Smooth muscle cell (in vitro differentiated cells): ENCODE measurements around the gene SUGCT. TPM values are rescaled to one million over a fixed set of nuclear protein-coding genes. Genes with fewer than 3 reads are reported as not detected.

Source experiments
- DNase-seq: peaks from one replicate; lab custom pipeline; 2025; ENCODE audit not compliant: unreplicated experiment; lab: John Stamatoyannopoulos, UW
- H2AFZ ChIP-seq: fragments of 200-600 bp; sonication (generic); 2 replicates; pipeline ENCODE4 v1.6.0; 2016; ENCODE audit warnings: antibody characterized with exemption, low read depth, mild to moderate bottlenecking
- H3F3A ChIP-seq: fragments of 200-600 bp; sonication (generic); 2 replicates; pipeline ENCODE4 v1.6.0; 2017; ENCODE audit warnings: antibody characterized with exemption, low read depth
- H3K27ac ChIP-seq: fragments of 200-600 bp; sonication (generic); 2 replicates; pipeline ENCODE4 v1.5.1; 2016; ENCODE audit warnings: low read depth, mild to moderate bottlenecking
- H3K27me3 ChIP-seq: fragments of 200-600 bp; sonication (generic); 2 replicates; pipeline ENCODE4 v1.6.1; 2016; ENCODE audit warnings: low read depth, mild to moderate bottlenecking
- H3K36me3 ChIP-seq: fragments of 200-600 bp; sonication (generic); 2 replicates; pipeline ENCODE4 v1.5.1; 2016; ENCODE audit warnings: low read depth
- H3K4me1 ChIP-seq: fragments of 200-600 bp; sonication (generic); 2 replicates; pipeline ENCODE4 v1.5.1; 2016; ENCODE audit warnings: low read depth
- H3K4me2 ChIP-seq: fragments of 200-600 bp; sonication (generic); 2 replicates; pipeline ENCODE4 v1.6.0; 2016; ENCODE audit warnings: mild to moderate bottlenecking
- H3K4me3 ChIP-seq: fragments of 200-600 bp; sonication (generic); 2 replicates; pipeline ENCODE4 v1.5.1; 2016; ENCODE audit warnings: mild to moderate bottlenecking
- H3K79me2 ChIP-seq: fragments of 200-600 bp; sonication (generic); 2 replicates; pipeline ENCODE4 v1.6.0; 2016; ENCODE audit warnings: low read depth, mild to moderate bottlenecking
- H3K9ac ChIP-seq: fragments of 200-600 bp; sonication (generic); 2 replicates; pipeline ENCODE4 v1.6.0; 2016; ENCODE audit warnings: low read depth
- H3K9me3 ChIP-seq: fragments of 200-600 bp; sonication (generic); replicated peaks from 2 replicates; pipeline ENCODE4 v1.5.1; 2016; ENCODE audit warnings: low read depth
- H4K20me1 ChIP-seq: fragments of 200-600 bp; sonication (generic); 2 replicates; pipeline ENCODE4 v1.6.0; 2016; ENCODE audit warnings: low read depth
- WGBS: methylation state at CpG from one replicate; pipeline ENCODE4 v1.1.7; 2016; ENCODE audit warnings: low lambda C conversion rate; 5-methylcytosine and 5-hydroxymethylcytosine counted together
- polyA plus RNA-seq: library from polyadenylated mRNA; unstranded; fragments of >200 nt; fragmentation: Nextera tagmentation; extraction: Ambion mirVana; gene quantifications from 2 replicates; pipeline ENCODE4 v1.2.1, GENCODE V29; 2016
- total RNA-seq: library from RNA; depleted of rRNA; stranded (reverse); fragments of >200 nt; gene quantifications from 2 replicates; pipeline ENCODE4 v1.2.3, GENCODE V29; 2014
- TF ChIP-seq, protein P1 (sequence below): fragments of 200-600 bp; sonication (generic); IDR thresholded peaks from 2 replicates; pipeline ENCODE4 v1.5.1; 2017; ENCODE audit warnings: borderline replicate concordance, mild to moderate bottlenecking, antibody characterized with exemption; ENCODE audit not compliant: insufficient read depth, poor library complexity, severe bottlenecking

The SUGCT gene
- total and polyA plus RNA-seq, 2 experiments from 2014 or later = 16.9 to 65.8 TPM

DNA sequence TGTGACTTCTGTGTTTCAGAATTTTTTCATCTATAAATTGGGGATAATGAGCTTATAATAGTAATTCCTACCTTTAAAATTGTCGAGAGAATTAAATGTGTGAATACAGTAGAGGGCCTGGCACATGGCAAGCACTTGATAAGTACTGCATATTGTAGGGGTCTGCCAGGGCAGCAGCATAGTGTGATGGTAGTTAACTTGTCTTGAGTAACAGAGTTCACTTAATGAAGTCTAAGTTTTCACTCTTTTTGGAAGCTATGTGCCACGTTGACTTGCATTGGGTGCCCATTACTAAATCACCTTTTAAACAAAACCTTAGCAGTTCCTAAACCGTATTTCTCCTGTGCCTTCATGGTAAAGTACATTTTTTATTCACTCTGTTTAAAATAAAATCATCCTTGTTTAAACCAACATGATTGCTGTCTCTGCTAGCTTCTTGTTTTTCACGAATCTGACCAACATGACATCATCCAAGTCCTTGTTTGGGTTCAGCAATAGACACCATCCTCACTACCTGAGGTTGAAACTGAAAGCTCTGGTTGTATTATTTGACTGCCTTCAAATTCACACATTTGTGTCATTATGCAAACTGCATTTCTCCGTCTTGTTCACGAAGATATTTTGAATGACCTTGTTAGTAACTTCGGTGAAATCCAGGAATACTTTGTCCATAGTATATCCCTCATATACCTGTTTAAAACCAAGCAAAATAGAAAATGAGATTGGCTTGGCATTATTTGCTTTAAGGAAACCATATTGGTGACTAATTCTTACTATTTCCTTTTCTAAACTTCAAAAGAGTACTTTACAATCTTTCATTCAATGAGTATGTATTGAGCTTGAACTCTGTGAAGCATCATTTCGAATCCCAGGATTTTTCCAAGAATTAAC is 340.2 kb downstream of the SUGCT start:
- no peak for DNase-seq
- Histone ChIP-seq H3K79me2 (no peaks in the 10 kb centered on the region), H3K4me3 (no peak overlapping the region), H3K9me3 (no peaks in the 10 kb centered on the region), H3K4me2 (no peak overlapping the region), H3K36me3 (no peaks in the 10 kb centered on the region), H3K9ac (no peak overlapping the region), H4K20me1 (no peaks in the 10 kb centered on the region), H3K4me1 (no peaks in the 10 kb centered on the region), H2AFZ (no peak overlapping the region), H3K27ac (no peak overlapping the region), H3F3A (peaks cover 3% of the 10 kb centered on the region), H3K27me3 (no peaks in the 10 kb centered on the region)
- TF ChIP-seq, protein P1, sequence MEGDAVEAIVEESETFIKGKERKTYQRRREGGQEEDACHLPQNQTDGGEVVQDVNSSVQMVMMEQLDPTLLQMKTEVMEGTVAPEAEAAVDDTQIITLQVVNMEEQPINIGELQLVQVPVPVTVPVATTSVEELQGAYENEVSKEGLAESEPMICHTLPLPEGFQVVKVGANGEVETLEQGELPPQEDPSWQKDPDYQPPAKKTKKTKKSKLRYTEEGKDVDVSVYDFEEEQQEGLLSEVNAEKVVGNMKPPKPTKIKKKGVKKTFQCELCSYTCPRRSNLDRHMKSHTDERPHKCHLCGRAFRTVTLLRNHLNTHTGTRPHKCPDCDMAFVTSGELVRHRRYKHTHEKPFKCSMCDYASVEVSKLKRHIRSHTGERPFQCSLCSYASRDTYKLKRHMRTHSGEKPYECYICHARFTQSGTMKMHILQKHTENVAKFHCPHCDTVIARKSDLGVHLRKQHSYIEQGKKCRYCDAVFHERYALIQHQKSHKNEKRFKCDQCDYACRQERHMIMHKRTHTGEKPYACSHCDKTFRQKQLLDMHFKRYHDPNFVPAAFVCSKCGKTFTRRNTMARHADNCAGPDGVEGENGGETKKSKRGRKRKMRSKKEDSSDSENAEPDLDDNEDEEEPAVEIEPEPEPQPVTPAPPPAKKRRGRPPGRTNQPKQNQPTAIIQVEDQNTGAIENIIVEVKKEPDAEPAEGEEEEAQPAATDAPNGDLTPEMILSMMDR = no peak
- WGBS = 92% methylated on average over 8 of the region's 8 CpGs

GRCh38 chr7:40475681-40475982 is 340.8 kb downstream of the SUGCT start:
- H3K9me3 ChIP-seq = no peaks in the 10 kb centered on the region
- no peak overlapping the region for H3K27ac ChIP-seq
- no peaks in the 10 kb centered on the region for H3K36me3 ChIP-seq
- DNase-seq = no peak
- no peak overlapping the region for H3K4me2 ChIP-seq
- no peaks in the 10 kb centered on the region for H3F3A ChIP-seq
- H2AFZ ChIP-seq = no peak overlapping the region
- no peak overlapping the region for H3K9ac ChIP-seq
- H3K27me3 ChIP-seq = no peaks in the 10 kb centered on the region
- WGBS = 77% methylated on average over 1 of the region's 1 CpG
- H3K4me3 ChIP-seq = no peak overlapping the region
- H4K20me1 ChIP-seq = no peaks in the 10 kb centered on the region
- H3K79me2 ChIP-seq = no peaks in the 10 kb centered on the region
- TF ChIP-seq, protein P1 = no peak
- H3K4me1 ChIP-seq = no peaks in the 10 kb centered on the region

DNA sequence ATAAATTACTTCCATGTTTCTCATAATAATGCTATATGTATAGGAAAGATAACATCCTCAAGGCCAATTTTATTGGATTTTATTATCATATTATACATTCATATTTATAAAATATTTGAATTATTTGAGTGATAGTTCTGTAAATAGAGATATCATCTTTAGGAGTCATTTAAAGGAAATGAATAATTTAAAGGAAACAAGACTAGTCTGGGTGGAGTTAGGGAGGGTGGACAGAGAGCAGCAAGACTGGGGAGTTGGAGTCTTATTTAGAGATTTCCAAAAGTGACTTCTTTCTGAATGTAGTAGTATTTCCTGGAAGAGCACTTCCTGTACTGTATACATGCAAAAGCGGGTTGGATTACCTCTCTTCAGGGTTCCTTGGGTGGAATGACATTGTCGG is 342.3 kb downstream of the SUGCT start:
- 94% methylated on average over 2 of the region's 2 CpGs for WGBS
- Histone ChIP-seq H3K36me3 (no peaks in the 10 kb centered on the region), H3K9ac (no peak overlapping the region), H3K4me3 (no peak overlapping the region), H3K9me3 (no peaks in the 10 kb centered on the region), H3K4me2 (no peak overlapping the region), H2AFZ (no peak overlapping the region), H4K20me1 (no peaks in the 10 kb centered on the region), H3K79me2 (no peaks in the 10 kb centered on the region), H3K27ac (no peak overlapping the region), H3K4me1 (no peaks in the 10 kb centered on the region), H3F3A (no peaks in the 10 kb centered on the region), H3K27me3 (no peaks in the 10 kb centered on the region)
- DNase-seq = no peak
- TF ChIP-seq, protein P1 = no peak

DNA sequence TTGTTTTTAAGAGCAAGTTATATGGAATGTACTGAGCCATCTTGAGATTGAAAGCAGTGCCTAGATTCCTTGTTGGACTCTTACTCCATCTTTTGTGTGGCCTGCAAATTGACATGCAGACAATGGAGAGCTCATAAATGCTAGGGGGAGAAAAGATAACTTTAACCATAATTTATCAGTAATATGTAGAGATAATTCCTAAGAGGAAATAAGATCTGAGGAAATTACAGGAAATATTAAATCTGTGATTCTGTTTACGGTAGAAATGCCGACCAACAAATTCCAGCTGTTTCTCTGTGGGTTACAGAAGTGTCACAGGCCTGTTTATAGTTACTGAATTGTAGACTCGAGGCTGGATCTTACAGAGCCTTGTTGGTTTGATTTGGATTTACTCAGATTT is 348.0 kb downstream of the SUGCT start:
- Histone ChIP-seq H4K20me1 (no peaks in the 10 kb centered on the region), H3K36me3 (no peaks in the 10 kb centered on the region), H3K27ac (no peak overlapping the region), H3K9me3 (no peaks in the 10 kb centered on the region), H3K4me1 (no peaks in the 10 kb centered on the region), H3K9ac (no peak overlapping the region), H2AFZ (peak overlapping the region; percentile 82), H3K27me3 (no peaks in the 10 kb centered on the region), H3K4me2 (peak overlapping the region; percentile 8), H3K79me2 (no peaks in the 10 kb centered on the region), H3F3A (no peaks in the 10 kb centered on the region), H3K4me3 (no peak overlapping the region)
- 34% methylated on average over 3 of the region's 3 CpGs for WGBS
- TF ChIP-seq, protein P1 = no peak
- DNase-seq = no peak
